GM21723 (cell line): ENCODE measurements around the gene JHY.

Experiments used
- ATAC-seq: cut with Tn5 transposase; IDR thresholded peaks from one replicate; pipeline ENCODE4 v1.9.1; 2021; ENCODE audit warnings: mild to moderate bottlenecking, moderate library complexity; ENCODE audit not compliant: unreplicated experiment

The JHY gene

DNA sequence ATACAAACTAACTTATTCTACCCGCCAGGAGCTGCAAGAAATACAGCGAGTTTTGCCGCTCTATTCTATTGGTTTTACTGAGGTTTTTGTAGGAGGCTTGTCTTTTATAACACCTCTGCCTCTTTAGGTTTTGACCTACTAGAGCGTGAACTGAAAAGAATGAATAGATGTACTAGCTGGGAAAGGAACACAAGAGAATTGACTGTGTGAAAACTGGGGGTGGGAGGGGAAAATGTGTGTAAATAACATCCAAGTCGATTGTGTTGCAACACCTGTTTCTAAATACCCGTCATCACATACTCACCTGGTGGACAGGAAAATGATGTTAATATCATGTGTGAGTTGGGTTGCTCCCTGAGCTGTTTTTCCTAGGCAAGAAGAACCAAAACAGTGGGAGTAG, 12.9 kb upstream of the JHY start:
- no peak for ATAC-seq

DNA sequence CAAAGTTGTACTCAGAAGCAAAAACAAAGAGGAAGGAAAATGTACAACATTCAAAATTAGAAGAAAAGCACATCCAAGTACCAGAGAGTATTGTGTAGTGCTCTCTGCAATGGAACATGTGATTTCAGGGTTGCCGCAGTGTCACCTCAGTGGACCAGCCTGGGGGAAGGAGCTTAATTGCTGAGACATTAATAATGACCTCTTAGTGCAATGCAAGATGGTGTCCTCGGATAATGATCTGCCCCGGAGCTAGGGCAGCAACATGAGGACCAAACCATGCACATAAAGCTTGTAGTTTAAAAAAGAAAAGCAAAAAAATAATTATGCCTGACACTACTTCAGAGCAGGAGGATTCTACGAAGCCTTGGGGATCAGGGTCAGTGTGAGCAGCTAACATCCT, 11.3 kb upstream of the JHY start:
- no peak for ATAC-seq

DNA sequence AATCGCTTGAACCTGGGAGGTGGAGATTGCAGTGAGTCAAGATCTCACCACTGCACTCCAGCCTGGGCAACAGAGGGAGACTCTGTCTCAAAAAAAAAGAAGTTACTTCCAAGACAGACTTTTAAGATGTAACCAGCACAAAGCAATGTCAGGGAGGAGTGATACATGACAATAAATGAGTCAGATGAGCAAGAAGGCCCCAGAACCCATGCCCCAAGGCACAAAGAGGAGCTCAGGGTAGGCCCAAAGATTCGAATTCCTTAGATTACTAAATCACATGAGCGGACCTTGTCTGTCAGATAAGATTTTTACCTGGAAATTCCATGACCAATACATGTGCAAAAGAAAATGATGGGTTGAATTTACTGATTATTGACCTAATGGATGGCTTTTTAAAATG, 10.5 kb upstream of the JHY start:
- no peak for ATAC-seq

DNA sequence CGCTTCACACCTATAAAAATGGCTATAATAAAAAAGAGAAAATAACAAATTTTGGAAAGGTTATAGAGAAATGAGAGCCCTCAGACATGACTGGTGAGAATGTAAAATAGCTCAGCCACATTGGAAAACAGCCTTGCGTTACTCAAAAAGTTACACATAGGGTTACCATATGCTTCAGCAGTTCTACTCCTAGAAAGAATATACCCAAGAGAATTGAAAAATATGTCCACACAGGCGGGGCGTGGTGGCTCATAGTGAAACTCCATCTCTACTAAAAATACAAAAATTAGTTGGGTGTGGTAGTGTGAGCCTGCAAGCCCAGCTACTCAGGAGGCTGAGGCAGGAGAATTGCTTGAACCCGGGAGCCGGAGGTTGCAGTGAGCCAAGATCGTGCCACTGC, 7.6 kb upstream of the JHY start:
- peak; percentile 68 for ATAC-seq

DNA sequence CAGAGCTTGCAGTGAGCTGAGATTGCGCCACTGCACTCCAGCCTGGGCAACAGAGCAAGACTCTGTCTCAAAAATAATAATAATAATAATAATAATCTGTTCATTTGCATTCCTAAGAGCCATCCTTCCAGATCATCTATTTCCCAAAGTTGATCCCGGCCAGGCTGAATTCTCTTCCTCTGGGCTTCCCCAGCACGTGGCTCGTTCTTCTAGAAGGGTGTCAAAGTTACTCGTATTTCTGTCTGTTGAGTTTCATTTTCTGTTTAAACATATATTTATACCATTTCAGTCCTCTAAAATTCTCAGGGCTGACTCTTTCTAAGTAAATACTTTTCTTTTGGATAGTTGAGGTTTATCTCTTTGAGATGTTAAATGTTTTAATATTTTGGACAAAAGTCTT, 4.8 kb upstream of the JHY start:
- ATAC-seq = no peak

DNA sequence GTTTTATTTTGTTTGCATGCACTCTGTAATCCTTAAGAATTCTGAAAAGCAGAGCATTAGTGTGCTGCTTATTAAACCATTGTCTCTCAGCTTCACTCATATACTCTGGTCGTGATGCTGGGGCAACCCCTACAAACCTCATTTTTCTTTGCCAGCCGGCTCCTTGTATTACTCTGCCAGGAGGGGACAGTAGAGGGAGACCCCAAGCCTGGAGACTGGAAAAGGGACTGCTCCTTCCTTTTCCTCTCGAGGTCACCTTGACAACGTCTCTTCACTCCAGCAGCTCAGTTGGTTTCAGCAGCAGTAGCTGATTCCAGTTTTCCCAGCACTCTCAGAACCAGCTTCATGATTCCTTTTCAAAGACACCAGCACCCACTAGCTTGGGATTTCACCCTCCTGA, 2.8 kb upstream of the JHY start:
- ATAC-seq = no peak

DNA sequence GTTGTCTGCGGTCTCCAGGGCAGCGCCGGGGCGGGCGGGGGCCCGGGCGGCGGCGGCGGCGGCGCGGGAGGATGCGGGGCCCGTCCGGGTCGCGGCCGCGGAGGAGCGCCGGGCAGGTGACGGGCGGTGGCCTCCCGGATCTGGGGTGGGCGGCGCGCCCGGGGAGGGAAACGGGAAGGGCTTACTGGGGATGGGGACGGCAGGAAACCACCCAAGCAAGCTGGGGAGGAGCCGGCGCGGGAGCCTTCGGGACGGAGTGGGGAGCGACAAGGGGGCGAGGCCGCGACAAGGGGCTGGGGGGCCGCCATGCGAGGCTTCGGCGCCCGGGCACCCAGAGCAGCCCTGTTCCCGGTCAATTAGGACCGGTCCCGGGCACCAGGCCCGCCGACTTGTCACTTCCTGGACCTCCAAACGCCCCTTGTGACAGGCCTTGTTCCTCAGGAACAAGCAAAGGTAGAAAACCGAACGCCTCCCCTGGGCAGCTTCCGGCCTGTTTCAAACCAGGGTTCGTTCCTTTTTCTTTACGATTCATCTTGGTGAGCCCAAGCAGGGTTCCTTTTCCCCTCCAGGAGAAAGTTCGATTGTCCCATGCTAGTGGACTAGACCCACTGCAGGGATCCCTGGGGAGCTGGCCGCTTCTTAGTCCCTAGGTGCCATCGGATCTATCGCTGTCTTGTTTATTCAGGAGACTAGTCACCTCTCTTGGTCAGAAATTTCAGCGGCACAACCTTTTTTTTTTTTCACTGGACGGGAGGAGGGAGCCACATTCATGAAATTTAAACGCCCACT, 492 bp downstream of the JHY start:
- peak; percentile 53 for ATAC-seq

DNA sequence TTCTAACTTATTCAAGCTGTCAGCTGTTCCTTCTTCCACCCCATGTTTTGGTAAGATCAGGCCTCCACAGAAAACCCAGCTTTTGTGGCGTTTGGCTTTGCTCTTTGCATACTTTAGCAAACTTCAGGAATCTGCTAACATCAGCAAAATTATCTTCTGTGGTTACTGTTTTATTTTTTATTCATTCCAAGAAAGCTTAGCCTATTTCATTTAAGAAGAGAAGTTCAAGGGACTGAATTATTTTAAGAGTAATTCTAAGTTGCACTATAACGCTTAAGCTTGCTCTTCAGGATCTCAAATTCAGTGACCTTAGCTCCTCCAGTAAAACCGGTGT, 1.1 kb downstream of the JHY start:
- ATAC-seq = no peak

DNA sequence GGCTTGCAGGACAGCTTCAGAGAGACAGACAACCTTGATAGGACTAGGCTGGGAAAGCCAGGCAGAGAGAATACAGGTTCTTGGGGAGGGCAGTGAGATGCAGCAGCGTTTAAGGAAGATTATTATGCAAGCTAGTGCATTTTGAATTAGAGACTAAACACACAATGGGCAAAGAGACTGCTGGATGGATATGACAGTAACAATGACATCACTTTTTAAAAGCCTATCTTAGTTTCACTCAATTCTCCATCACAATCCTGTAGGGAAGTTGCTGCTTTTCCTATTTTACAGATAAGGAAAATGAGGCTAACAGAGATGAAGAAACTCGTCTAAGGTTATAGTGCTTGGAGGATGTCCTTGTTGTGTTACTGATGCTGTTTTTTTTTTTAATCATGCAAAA, 5.6 kb downstream of the JHY start:
- no peak for ATAC-seq

DNA sequence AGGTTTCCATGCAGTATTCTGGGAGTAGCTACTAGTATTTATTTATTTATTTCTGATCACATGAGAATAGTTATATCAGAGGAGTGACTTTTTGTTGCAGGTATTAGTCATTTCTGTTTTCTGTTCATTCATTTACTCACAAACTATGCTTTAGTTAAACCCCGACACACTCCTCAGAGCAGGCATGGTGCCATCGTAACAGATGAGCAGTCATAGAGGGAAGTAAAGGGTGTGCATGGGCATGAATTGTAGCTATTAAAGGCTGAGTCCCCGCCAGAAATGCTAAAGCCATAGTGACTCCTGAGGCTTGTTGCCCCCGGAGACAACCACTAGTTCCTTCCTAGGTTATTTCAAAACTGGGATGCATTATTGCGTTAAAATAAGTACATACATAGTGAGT, 10.6 kb downstream of the JHY start:
- no peak for ATAC-seq

DNA sequence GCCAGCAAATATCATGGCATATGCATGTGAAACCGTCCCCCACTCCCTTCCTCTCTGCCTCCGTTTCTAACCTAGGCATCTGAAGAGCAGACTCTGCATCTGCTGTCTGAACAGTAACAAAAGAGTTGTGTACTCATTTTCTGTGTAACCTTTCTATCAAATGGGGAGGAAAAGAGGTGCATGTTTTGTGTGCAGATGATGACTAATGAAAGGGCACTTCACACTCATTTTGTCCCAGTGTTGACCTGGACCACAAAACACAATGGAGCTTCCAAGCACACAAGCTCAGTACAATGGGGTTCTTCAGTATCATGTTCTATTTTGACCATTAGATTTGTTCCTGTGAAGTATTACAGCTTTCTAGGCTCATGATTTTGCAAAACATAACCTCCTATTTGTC, 13.0 kb downstream of the JHY start:
- ATAC-seq = no peak

DNA sequence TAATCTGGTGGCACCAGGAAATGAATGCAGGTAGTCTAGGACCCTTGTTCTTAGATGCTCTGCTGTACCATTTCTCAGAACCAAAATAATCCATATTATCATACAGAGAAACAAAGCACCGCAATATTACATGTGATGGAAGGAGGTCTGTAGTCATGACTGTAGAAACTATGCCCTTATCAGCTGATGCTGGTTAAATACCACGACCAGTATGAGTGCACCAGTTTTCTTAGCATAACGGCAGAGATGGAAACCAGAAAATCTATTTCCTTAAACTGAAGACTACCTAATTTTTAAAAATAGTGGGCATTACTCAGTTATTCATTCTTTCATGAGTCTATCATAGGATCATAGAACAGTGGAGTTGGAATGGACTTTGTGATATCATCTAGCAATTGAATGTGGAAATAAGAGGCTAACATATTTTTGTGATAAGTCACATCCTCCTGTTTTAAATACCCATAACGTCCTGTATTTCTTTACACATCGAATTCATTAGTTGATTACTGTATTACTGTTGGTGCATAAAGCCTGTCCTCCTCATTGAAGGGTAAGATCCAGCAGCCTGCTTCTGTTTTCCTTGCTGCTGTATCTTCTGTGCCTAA, 15.1 kb downstream of the JHY start:
- no peak for ATAC-seq

DNA sequence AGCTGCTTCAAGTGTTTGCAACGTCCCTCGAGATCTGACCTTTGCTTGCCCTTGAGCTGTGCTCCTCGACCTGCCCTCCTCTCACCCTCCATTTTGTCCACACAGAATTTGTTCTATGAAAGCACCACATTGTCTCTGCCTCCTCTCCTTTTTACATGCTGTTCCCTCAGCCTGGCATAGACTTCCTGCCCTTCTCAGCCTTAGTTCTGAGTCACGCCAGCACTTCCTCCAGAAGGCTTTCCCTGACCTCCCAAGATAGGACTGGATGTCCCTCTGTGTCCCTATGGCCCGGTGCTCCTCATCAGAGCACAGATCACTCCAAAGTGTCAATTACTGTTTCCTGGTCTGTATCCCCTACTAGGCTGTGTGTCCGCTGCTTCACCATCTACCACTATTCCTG, 16.2 kb downstream of the JHY start:
- no peak for ATAC-seq

DNA sequence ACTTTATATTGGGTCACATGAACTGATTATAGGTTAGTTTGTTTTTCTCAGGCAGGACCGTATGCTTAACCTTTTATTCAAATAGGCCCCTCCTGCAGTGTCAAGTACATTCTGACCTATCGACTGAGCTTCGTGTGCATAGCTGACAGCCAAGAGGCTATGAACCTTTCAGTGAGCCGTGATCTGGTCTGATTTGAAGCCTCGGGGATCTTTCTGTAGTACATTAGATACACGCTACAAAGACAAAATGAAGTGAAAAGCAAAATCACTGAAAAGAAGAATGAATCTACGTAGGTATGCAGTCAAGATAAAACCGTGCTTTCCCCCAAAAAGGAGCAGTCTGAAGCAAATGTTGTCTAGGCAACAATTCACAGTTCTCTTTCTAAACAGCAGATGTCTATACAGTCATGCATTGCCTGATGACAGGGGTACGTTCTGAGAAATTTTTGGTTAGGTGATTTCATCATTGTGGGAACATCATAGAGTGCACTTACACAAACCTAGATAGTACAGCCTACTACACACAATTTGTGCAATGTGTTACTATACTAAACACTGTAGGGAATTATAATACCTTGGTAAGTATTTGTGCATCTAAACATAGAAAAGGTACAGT, 18.1 kb downstream of the JHY start:
- ATAC-seq = no peak

DNA sequence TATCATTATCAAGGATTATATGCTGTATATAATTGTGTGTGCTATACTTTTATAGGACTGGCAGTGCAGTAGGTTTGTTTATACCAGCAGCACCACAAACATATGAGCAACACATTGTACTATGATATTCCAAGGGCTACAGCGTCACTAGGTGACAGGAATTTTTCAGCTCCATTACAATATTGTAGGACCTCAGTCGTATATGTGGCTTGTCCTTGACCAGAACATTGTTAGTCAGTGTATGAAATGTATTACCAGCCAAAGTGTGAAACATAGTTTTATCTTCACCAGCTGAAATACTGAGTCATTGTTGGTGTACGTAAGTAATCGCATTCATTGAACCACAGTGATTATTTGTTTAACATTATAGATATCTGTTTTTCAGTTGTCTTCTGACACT, 20.4 kb downstream of the JHY start:
- ATAC-seq = no peak

DNA sequence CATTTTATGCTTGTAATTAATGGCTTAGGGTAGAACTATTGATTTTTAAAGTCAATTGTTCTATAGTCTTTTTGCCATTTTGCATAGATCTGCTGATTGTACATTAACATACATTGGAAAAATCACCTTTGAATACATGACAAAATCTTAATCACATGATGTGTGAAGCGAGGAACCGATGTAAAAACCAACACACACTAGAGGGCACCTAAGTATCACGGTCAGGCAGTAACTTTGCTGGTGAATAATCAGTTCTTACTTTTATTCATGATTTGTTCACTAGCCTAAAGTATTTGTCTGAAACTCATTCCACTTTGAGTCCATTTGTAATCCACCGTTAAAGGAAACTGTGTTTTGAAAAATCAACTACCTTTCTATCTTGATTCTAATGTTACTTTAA, 28.2 kb downstream of the JHY start:
- no peak for ATAC-seq

DNA sequence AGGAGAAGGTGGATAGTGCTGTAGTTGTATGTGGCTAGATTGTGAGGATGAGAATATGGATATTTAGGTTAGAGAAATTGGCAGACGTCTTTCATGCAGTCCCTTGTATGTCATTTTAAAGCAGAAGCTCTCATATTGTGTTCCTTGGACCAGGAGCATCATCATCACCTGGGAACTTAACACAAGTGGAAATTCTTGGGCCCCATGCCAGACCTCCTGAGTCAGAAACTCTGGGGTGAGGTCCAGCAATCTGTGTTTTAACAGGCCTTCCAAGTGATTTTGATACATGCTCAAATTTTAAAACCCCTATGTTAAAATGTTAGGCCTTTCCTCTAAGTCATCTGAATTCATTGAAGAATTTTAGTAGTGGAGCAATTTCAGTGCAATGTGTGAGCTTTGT, 34.8 kb downstream of the JHY start:
- ATAC-seq = no peak

DNA sequence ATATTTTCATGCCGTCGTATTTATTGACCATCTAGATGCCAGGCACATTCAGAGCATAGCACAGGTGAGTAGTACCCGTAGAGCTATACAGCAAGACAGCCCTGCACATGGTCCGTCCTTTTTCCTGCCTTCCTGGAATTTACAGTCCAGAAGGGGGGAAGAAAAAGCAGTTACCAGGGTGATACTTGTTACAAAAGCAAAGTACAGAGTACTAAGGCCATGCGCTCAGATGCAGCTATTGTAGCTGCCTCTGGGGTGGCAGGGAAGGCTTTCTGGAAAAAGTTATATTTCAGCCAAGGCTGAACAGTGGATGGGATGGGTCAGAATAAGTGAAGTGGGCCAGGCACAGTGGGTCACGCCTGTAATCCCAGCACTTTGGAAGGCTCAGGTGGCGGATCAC, 36.2 kb downstream of the JHY start:
- ATAC-seq = no peak

DNA sequence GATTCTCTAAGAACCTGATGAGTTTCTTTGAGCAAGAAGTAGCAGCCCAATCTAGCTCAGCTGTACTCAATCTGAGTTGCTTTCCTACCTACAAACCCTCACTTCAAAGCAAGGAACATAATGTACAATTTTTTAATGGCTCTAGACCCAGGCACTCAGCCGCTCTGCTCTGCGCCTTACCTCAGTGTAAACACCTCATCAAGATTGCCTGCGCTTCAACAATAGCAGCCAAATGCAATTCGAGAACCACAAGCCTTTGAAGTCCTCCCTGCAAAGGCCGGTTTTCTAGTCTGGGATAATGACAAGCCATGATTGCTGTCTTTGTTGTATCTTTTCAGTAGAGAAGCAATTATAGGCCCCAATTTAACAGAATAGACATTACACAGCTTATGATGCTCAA, 38.0 kb downstream of the JHY start:
- ATAC-seq = no peak

DNA sequence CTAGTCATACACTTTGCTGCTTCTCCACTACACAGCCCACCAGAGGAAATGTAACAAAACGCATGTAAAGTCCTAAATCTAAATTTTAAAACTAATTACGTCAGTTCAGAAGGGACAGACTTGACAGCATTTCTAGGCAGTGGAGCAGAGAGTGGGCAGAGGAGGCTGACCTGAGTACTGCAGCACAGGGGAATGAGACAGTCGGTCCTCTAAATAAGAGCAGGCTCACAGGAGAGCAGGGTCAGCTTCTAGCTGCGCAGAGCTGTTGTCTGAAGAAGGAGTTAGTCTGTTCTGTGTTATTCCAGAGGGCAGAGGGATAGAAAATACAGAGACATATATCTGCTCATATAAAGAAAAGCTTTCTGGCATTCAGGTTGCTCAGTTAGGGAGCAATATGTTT, 40.3 kb downstream of the JHY start:
- ATAC-seq = no peak

DNA sequence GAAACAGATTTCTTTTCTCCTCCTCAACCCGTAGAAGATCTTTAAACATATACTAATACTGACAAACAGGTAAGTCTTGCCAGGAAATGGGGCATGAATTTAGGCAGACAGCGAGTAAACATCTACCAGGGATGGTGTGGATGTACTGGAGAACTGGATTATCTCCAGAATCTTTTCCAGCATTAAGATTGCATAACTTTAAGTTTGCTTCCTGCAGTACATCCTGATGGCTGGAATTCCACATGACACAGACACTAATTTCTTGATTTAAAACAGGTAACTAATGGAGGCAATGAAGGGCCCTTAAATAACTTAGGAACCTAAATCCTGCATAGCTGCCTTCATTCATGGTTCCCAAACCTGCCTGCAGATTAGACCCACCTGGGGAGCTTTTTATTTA, 40.7 kb downstream of the JHY start:
- no peak for ATAC-seq

DNA sequence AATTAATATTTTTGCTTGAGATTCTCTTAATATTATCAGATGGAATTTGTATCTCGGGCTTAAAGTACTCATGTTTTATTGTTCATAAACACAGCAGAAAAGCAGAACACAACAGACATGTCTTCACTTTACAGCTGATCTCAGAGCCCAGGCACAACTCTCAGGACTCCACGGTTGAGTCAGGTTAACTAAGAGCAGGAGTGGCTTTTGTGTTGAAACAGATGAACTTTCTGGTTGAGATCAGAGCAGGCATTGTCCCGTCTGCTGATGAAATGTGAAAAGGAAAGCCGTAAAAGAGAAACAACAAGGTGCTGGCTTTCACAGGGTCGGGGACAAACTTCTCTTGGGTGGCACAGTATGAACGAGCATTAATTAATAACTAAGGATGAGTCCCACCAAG, 49.0 kb downstream of the JHY start:
- no peak for ATAC-seq

DNA sequence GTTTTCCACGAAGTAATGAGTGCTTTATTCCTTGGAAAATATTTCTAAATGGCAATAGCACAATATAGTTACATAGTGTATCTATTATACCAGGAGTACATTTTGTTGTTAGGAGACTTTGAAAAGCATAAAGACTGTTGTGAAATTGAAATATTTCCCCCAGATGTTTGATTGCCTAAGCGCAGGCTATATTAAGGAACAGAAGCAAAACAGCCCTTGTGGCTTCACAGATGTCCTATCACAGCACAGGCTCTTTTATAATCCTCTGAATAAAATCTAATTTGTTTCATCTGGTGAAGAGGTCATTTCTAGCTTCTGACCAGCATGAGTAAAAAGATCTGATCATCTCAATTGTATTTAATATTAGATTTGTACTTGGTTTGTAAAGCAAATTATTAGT, 50.9 kb downstream of the JHY start:
- ATAC-seq = no peak
